ENCODE measurements around the gene TAF3. TPM values are rescaled to one million over a fixed set of nuclear protein-coding genes. Genes with fewer than 3 reads are reported as not detected.
A peak's percentile ranks its signal among the peaks of the same experiment; 100 is the strongest.

Gene TAF3
- polyA plus RNA-seq, 1 of the 3 experiments (the other 2 are of a cell fraction), result 2.4 TPM

DNA sequence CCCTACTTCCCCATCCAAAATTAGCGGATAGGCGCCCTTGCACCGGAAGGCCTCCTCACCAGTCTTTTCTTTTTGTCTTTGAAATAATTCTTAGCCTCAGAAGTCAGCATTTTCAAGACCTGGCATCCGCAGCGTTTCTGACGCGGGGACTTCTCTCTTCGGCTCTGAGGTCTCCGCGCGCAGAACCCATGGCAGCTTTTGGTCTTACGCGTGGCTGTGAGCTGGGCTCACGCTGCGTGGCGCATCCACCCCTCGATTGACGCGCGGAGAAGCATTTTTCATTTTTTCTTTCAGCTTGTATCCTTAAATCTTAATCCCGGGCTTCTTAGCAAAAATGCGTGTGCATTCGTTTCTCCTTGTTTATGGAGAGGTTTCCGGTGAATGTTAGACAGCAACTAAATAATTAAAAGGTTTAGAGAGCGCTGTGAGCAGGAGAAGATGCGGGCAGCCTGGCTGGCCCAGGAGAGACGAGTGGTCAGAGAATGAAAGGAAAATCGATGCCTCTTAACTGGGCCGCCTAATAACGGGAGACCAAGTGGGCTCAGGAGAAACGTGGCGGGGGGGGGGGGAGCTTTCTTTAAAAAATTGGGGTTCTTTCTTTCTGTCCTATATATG, 234.1 kb downstream of the TAF3 start:
- 18% methylated on average over 32 of the region's 32 CpGs for WGBS (ENCODE audit: low lambda C conversion rate)
- H3K9ac ChIP-seq, result peak overlapping the region; percentile 96
- ChIA-PET POLR2A (interaction anchor here (0.6 to 3.9 kb wide), 2 partner anchors 8 to 60 kb away, joined by 3 to 33 read pairs; no protein-coding TSS in a partner anchor), CTCF (interaction anchor here (0.7 to 1.7 kb wide), 17 partner anchors 9 to 1251 kb away, joined by 3 to 6 read pairs (median 3); no protein-coding TSS in a partner anchor)
- no peaks in the 10 kb centered on the region for H3K27me3 ChIP-seq (ENCODE audit: insufficient read depth)
- DNase-seq, result no peak
- H3K79me2 ChIP-seq (ENCODE audit: insufficient read depth), result peaks cover 91% of the 10 kb centered on the region
- H3K36me3 ChIP-seq (replicated peaks in 1 of 2; ENCODE audit: control insufficient read depth in 1 of 2, insufficient read depth in 2 of 2, low read length in 1 of 2), result peaks cover 15 to 19% of the 10 kb centered on the region in 2 experiments
- H3K4me1 ChIP-seq (ENCODE audit: control insufficient read depth in 1 of 2, insufficient read depth in 2 of 2, low read depth in 1 of 2, low read length in 1 of 2), result peaks cover 6 to 13% of the 10 kb centered on the region in 2 experiments; a peak in 2 of 4 replicates
- H3K4me2 ChIP-seq, result peak overlapping the region; percentile 98
- peaks cover 27% of the 10 kb centered on the region for H4K20me1 ChIP-seq (ENCODE audit: insufficient read depth)
- peaks cover 11% of the 10 kb centered on the region for H3F3A ChIP-seq (replicated peaks; ENCODE audit: insufficient read depth)
- peak overlapping the region; percentile 86 to 92 for H3K4me3 ChIP-seq (ENCODE audit: low read depth in 2 of 2, low read length in 1 of 2)
- peak overlapping the region; percentile 96 to 98 for H3K27ac ChIP-seq (ENCODE audit: low read depth in 2 of 2, low read length in 1 of 2)
- H3K9me3 ChIP-seq, result no peaks in the 10 kb centered on the region
- TF ChIP-seq GATA2 (CRISPR knock-in tag; IDR thresholded peaks at IDR 0.05) (no peak), RXRA (IDR thresholded peaks at IDR 0.05; ENCODE audit: borderline replicate concordance, low read depth) (no peak), MAX (IDR thresholded peaks at IDR 0.05; ENCODE audit: low read depth) (0 out of 2 replicates have a peak, but pooled peaks have one; percentile 30), FOSL2 (IDR thresholded peaks at IDR 0.05; ENCODE audit: borderline replicate concordance, low read depth) (no peak)
- peak overlapping the region; percentile 81 for H2AFZ ChIP-seq (ENCODE audit: low read depth)
- H3K9me2 ChIP-seq, result no peaks in the 10 kb centered on the region

DNA sequence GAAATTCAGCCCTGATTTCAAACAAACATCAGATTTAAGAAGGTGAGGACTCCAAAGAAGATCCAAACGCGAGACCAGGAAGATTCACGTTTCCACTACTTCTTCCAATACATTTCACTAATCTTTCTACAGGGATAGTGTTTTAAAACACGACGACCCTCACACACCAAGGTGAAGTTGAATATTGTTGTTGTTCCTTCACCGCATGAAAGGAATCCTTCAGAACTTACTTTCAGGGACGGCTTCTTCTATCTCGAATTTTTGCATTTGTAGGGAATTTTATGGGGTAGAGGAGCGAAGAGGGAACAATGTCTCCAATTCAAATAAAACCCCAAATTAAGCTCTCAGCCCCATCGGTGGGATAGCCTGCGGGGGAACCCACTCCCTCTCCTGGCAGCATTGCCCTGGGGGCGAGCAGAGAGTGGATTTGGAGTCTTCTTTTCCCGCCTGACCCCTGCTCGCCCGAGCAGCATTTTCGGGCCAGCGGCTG, 234.7 kb downstream of the TAF3 start:
- ChIA-PET CTCF (interaction anchor here (0.7 to 1.7 kb wide), 18 partner anchors 8 to 1251 kb away, joined by 3 to 6 read pairs (median 3); no protein-coding TSS in a partner anchor), POLR2A (interaction anchor here (0.6 to 1.2 kb wide), 2 partner anchors 59 to 64 kb away, joined by 3 to 6 read pairs; no protein-coding TSS in a partner anchor)
- H3K9ac ChIP-seq, result peak overlapping the region; percentile 96
- peak overlapping the region; percentile 96 to 98 for H3K27ac ChIP-seq (ENCODE audit: low read depth in 2 of 2, low read length in 1 of 2)
- H3K4me3 ChIP-seq (ENCODE audit: low read depth in 2 of 2, low read length in 1 of 2), result peak overlapping the region; percentile 86 to 92
- H3K9me3 ChIP-seq, result no peaks in the 10 kb centered on the region
- TF ChIP-seq EP300 (IDR thresholded peaks at IDR 0.05; ENCODE audit: borderline replicate concordance in 1 of 2, low read depth in 1 of 2, low read length in 1 of 2) (no peak), CTCF (IDR thresholded peaks at IDR 0.05) (peak; percentile 77), GATA2 (CRISPR knock-in tag; IDR thresholded peaks at IDR 0.05) (no peak), FOXM1 (IDR thresholded peaks at IDR 0.05; ENCODE audit: low read depth) (no peak), MEF2A (IDR thresholded peaks at IDR 0.05; ENCODE audit: borderline replicate concordance, low read depth) (no peak), RFX5 (IDR thresholded peaks at IDR 0.05; ENCODE audit: low read length) (0 out of 2 replicates have a peak, but pooled peaks have one; percentile 37)
- peaks cover 91% of the 10 kb centered on the region for H3K79me2 ChIP-seq (ENCODE audit: insufficient read depth)
- peaks cover 33% of the 10 kb centered on the region for H4K20me1 ChIP-seq (ENCODE audit: insufficient read depth)
- H3K27me3 ChIP-seq (ENCODE audit: insufficient read depth), result no peaks in the 10 kb centered on the region
- H3K4me1 ChIP-seq (ENCODE audit: control insufficient read depth in 1 of 2, insufficient read depth in 2 of 2, low read depth in 1 of 2, low read length in 1 of 2), result peaks cover 4 to 12% of the 10 kb centered on the region in 2 experiments; a peak in 2 of 4 replicates
- H3K9me2 ChIP-seq, result no peaks in the 10 kb centered on the region
- H3K36me3 ChIP-seq (replicated peaks in 1 of 2; ENCODE audit: control insufficient read depth in 1 of 2, insufficient read depth in 2 of 2, low read length in 1 of 2), result peaks cover 19 to 25% of the 10 kb centered on the region in 2 experiments
- no peak for DNase-seq
- 10% methylated on average over 13 of the region's 17 CpGs for WGBS (ENCODE audit: low lambda C conversion rate)
- H3F3A ChIP-seq (replicated peaks; ENCODE audit: insufficient read depth), result peaks cover 11% of the 10 kb centered on the region
- no peak overlapping the region; the same call in 1 of the 2 replicates for H2AFZ ChIP-seq (ENCODE audit: low read depth)
- peak overlapping the region; percentile 98 for H3K4me2 ChIP-seq
